Activated naive CD8-positive, alpha-beta T cell treated with anti-CD3 and anti-CD28 coated beads, Interleukin-2, amount 50 U/mL, for 16 hours (primary cell): ENCODE data around the gene RAI14.

Source experiments
- DNase-seq: peaks from one replicate; pipeline ENCODE4 v3.0.0-alpha.2; 2020; ENCODE audit warnings: low read depth, low spot score

RAI14 gene

GRCh38 chr5:34675857-34676256 lies 19.7 kb downstream of the RAI14 start:
- no peak for DNase-seq

- no peak for DNase-seq
These were observed 20.3 kb downstream of the RAI14 start for GRCh38 chr5:34676416-34676815.

- DNase-seq: no peak
These were observed 21.3 kb downstream of the RAI14 start for GRCh38 chr5:34677428-34677827.

GRCh38 chr5:34680896-34681295 lies 24.8 kb downstream of the RAI14 start:
- DNase-seq: no peak

GRCh38 chr5:34682926-34683623 lies 26.9 kb downstream of the RAI14 start:
- no peak for DNase-seq

GRCh38 chr5:34684281-34684979 lies 28.3 kb downstream of the RAI14 start:
- no peak for DNase-seq

- no peak for DNase-seq
These were observed 28.8 kb downstream of the RAI14 start for GRCh38 chr5:34684980-34685352.

GRCh38 chr5:34685485-34686165 lies 29.5 kb downstream of the RAI14 start:
- no peak for DNase-seq

GRCh38 chr5:34686762-34687268 lies 30.7 kb downstream of the RAI14 start:
- DNase-seq: no peak

GRCh38 chr5:34687269-34688011 lies 31.3 kb downstream of the RAI14 start:
- DNase-seq: no peak

GRCh38 chr5:34688015-34688810 lies 32.1 kb downstream of the RAI14 start:
- DNase-seq: no peak

- no peak for DNase-seq
These were observed 34.2 kb downstream of the RAI14 start for GRCh38 chr5:34690301-34690700.

- no peak for DNase-seq
These were observed 34.8 kb downstream of the RAI14 start for GRCh38 chr5:34690898-34691297.

GRCh38 chr5:34691326-34691725 lies 35.2 kb downstream of the RAI14 start:
- DNase-seq: no peak

- DNase-seq: no peak
These were observed 36.7 kb downstream of the RAI14 start for GRCh38 chr5:34692786-34693185.

- DNase-seq: no peak
These were observed 37.9 kb downstream of the RAI14 start for GRCh38 chr5:34694012-34694411.

GRCh38 chr5:34694685-34695084 lies 38.6 kb downstream of the RAI14 start:
- DNase-seq: no peak

- DNase-seq: no peak
These were observed 39.3 kb downstream of the RAI14 start for GRCh38 chr5:34695275-34696027.

GRCh38 chr5:34697308-34698108 lies 41.4 kb downstream of the RAI14 start:
- DNase-seq: no peak

- no peak for DNase-seq
These were observed 41.9 kb downstream of the RAI14 start for GRCh38 chr5:34698109-34698419.
